ENCODE results near the gene FAM3D.

DNA sequence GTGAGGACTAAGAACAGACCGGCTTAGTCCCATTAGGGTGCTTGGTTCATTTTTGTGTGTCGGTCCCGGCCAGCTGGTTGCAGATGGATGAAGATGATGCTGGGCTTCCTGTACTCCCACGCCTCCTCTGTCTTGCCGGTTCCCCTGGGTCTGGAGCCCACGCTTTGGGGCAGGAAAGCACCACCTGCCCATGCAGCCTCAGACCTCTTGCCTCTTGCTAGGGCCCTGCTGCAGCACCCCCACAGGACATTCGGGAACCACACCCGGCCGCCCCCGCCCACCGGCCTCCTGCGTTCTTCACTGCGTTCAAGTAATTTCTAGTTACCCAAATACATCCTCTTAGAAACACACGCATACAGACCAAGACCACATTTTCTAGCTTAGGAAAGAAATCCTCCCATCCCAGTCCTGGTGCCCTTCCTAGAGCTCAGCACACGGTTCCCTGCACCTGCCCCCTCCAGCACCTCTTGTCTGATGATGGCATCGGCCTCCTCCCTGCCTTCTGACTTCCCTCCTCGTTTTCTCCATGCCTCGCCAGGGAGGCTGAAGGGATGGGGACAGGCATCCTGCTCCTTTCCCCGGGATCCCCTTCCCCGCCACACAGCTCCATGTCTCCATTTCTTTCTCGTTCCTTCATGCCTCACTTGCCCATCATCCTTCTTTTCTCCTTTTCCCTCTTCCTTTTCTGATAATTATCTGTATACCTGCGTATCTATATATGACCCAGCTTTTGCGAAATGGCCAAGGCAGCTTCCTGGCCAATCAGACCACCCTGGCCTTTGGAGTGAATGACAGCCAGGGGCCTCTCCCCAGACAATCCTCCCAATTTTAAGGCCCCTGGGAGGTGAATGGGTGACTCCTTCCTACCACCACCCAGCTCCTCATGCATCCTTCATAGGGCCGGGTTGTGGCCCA is 30.9 kb downstream of the FAM3D start:
- TF ChIP-seq POLR2A (IDR thresholded peaks at IDR 0.05), result no peak
- TF ChIP-seq, protein P1, sequence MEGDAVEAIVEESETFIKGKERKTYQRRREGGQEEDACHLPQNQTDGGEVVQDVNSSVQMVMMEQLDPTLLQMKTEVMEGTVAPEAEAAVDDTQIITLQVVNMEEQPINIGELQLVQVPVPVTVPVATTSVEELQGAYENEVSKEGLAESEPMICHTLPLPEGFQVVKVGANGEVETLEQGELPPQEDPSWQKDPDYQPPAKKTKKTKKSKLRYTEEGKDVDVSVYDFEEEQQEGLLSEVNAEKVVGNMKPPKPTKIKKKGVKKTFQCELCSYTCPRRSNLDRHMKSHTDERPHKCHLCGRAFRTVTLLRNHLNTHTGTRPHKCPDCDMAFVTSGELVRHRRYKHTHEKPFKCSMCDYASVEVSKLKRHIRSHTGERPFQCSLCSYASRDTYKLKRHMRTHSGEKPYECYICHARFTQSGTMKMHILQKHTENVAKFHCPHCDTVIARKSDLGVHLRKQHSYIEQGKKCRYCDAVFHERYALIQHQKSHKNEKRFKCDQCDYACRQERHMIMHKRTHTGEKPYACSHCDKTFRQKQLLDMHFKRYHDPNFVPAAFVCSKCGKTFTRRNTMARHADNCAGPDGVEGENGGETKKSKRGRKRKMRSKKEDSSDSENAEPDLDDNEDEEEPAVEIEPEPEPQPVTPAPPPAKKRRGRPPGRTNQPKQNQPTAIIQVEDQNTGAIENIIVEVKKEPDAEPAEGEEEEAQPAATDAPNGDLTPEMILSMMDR (IDR thresholded peaks at IDR 0.05), result no peak
- no peak for TF ChIP-seq EP300 (IDR thresholded peaks at IDR 0.05)
- no peak for TF ChIP-seq POLR2AphosphoS5 (IDR thresholded peaks at IDR 0.05)
